ENCODE results near the gene KIRREL3.

The KIRREL3 gene

DNA sequence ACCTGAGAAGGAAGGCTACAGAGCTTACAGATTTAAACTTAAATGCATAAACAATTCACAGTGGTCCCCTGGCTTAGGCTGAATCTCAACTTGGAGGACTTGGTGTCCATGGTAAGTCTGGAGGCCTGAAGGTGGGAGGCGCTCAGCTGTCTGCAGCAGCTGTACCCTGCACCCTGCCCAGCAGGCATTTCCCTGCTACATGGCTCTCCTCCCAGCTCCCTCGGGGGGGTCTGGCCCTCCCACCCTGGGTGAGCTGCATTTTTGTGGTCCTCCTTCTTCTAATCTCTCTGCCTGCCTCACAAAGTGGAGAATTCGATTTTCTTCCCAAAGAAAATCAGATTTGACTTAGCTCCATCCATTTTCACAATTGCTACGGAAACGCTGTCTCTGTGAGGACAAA is 273.2 kb downstream of the KIRREL3 start:
- no peak for DNase-seq (ENCODE audit: low read depth)
- H3K4me3 ChIP-seq (ENCODE audit: control insufficient read depth, low read depth, low read length): no peak overlapping the region
- TF ChIP-seq, protein P1, sequence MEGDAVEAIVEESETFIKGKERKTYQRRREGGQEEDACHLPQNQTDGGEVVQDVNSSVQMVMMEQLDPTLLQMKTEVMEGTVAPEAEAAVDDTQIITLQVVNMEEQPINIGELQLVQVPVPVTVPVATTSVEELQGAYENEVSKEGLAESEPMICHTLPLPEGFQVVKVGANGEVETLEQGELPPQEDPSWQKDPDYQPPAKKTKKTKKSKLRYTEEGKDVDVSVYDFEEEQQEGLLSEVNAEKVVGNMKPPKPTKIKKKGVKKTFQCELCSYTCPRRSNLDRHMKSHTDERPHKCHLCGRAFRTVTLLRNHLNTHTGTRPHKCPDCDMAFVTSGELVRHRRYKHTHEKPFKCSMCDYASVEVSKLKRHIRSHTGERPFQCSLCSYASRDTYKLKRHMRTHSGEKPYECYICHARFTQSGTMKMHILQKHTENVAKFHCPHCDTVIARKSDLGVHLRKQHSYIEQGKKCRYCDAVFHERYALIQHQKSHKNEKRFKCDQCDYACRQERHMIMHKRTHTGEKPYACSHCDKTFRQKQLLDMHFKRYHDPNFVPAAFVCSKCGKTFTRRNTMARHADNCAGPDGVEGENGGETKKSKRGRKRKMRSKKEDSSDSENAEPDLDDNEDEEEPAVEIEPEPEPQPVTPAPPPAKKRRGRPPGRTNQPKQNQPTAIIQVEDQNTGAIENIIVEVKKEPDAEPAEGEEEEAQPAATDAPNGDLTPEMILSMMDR (conservative IDR thresholded peaks at IDR 0.05; ENCODE audit: control insufficient read depth, insufficient read depth, low read depth, low read length): no peak

DNA sequence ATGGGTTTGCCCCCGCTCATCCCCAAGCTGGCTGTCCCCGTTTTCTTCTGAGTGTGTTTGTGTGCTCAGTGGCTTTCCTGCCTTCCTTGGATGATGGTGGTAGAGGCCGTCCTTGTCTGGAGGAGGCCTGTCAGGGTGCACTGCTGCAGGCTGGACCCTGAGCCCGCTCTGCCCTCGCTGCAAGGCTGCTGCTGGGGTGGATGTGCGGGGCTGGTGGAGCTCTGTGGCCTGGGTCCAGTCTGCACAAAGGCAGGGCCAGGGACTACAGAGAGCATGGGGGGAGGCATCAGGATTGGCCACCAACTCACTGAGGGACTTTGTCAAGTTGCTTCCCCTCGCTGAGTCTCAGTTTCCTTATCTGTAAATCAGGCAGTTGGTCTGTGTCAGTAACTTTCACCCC is 275.0 kb downstream of the KIRREL3 start:
- TF ChIP-seq, protein P1 (conservative IDR thresholded peaks at IDR 0.05; ENCODE audit: control insufficient read depth, insufficient read depth, low read depth, low read length): no peak
- no peak for DNase-seq (ENCODE audit: low read depth)

DNA sequence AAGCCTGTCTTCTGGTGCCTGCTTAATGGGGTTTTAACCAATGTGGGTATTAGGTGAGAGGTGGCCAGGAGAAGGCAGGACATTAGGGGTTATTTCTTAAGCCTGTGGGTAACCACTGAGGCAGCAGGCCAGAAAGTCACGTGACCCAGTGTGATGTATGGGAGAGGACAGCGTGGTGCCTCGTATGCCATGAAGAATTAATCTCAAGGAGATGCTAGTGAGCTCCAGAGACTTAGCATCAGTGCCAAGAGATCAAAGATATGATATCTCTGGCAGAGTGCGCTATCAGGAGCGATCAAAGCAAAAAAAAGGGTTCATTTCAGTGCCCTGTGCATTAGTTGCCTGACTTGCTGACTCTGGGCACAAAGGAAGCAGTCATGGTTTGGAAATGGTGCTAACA is 275.5 kb downstream of the KIRREL3 start:
- TF ChIP-seq, protein P1 (conservative IDR thresholded peaks at IDR 0.05; ENCODE audit: control insufficient read depth, insufficient read depth, low read depth, low read length): no peak
- DNase-seq (ENCODE audit: low read depth): no peak
- H3K4me3 ChIP-seq (ENCODE audit: control insufficient read depth, low read depth, low read length): no peak overlapping the region

More for the DNA sequence above, 275.0 kb downstream of the KIRREL3 start:
- no peak overlapping the region for H3K4me3 ChIP-seq (ENCODE audit: control insufficient read depth, low read depth, low read length)

DNA sequence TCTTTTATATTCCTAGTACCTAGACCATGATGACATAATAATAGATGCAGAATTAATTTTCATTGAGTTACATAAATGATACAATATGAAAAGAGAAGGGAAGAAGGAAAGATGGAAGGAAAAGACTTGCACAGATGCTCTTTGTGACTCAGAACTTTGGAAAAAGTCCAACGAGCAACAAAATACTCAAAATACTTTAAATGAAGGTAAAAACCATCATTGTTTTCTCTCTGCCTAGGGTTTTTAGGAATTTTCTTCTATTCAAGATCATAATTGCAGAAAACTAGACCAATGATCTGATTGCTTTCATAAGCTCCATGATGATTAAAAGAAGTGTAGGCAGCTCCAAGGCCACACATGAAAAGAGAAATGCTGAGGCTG is 276.9 kb downstream of the KIRREL3 start:
- TF ChIP-seq, protein P1 (conservative IDR thresholded peaks at IDR 0.05; ENCODE audit: control insufficient read depth, insufficient read depth, low read depth, low read length): no peak
- no peak overlapping the region for H3K4me3 ChIP-seq (ENCODE audit: control insufficient read depth, low read depth, low read length)
- peak; percentile 4 for DNase-seq (ENCODE audit: low read depth)

DNA sequence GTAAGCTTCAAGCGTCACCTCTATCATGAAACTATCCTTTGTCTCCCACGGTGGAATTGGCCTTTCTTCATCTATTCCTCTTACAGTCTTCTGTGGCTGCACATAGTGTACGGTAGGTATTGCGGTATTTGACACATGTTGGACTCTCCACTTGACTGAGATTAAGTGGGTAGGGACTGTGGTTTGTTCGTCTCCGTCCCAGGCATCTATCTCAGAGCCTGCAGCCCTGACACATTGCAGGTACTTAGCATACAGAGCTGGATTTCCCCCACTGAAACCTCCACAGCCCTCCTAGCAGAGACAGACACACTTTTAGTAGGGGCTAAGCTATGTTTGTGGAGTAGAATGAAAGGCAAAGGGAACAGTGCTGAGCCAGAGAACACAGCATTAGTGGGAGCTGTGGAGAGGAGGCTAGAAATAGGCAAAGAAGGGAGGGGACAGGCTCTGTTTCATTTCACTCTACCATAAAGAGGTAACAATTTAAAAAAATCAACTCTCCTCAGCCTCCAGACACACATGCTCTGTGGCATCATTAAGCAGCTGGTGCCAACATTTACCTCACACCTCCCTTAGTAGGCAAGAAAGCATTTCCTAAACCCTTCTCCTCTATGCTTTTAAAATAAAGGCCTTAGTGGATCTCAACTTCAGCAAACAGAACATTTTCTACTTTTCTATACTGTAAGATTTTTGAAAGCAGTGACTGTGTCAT is 277.5 kb downstream of the KIRREL3 start:
- no peak overlapping the region for H3K4me3 ChIP-seq (ENCODE audit: control insufficient read depth, low read depth, low read length)
- no peak for DNase-seq (ENCODE audit: low read depth)
- TF ChIP-seq, protein P1 (conservative IDR thresholded peaks at IDR 0.05; ENCODE audit: control insufficient read depth, insufficient read depth, low read depth, low read length): no peak

DNA sequence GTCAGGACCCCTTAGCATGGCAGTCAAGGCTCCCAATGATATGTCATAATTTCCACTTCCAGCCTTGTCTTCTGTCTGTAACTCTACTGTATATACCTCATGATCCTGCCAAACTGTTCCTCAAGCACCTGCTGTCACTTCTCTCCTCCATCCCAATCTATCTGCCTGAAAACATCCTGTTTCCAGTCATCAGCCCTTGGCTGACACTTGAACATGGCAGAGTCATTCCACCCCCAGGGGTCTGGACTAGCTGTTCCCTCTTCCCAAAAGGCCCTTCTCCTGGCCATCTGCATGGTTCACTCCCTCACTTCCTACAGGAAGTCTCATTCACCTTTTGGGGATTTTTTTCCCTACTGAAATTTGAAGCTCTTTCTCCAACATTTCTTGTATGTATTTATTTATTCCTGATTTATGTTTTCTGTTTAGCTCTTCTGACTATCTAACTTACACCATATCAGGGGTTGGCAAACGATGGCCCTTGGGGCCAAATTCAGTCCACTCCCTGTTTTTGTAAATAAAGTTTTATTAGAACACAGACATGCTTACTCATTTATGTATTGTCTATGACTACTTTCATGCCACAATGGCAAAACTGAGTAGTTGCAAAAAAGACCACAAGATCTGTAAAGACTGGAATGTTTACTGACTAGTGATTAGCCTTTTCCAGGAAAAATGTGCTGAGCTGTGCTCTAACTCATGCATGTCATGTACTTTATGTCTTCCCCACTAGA is 278.4 kb downstream of the KIRREL3 start:
- H3K4me3 ChIP-seq (ENCODE audit: control insufficient read depth, low read depth, low read length): no peak overlapping the region
- TF ChIP-seq, protein P1 (conservative IDR thresholded peaks at IDR 0.05; ENCODE audit: control insufficient read depth, insufficient read depth, low read depth, low read length): no peak
- DNase-seq (ENCODE audit: low read depth): no peak
